ENCODE measurements around the gene C16orf78.

GRCh38 chr16:49369651-49370611, 3.7 kb upstream of the C16orf78 start:
- TF ChIP-seq, protein P1, sequence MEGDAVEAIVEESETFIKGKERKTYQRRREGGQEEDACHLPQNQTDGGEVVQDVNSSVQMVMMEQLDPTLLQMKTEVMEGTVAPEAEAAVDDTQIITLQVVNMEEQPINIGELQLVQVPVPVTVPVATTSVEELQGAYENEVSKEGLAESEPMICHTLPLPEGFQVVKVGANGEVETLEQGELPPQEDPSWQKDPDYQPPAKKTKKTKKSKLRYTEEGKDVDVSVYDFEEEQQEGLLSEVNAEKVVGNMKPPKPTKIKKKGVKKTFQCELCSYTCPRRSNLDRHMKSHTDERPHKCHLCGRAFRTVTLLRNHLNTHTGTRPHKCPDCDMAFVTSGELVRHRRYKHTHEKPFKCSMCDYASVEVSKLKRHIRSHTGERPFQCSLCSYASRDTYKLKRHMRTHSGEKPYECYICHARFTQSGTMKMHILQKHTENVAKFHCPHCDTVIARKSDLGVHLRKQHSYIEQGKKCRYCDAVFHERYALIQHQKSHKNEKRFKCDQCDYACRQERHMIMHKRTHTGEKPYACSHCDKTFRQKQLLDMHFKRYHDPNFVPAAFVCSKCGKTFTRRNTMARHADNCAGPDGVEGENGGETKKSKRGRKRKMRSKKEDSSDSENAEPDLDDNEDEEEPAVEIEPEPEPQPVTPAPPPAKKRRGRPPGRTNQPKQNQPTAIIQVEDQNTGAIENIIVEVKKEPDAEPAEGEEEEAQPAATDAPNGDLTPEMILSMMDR (IDR thresholded peaks at IDR 0.05), result no peak
- TF ChIP-seq POLR2A (IDR thresholded peaks at IDR 0.05), result no peak

Measured in vagina (tissue), 2 donors.